CD4-positive, alpha-beta T cell (primary cell): ENCODE data around the gene G3BP2. TPM values are rescaled to one million over a fixed set of nuclear protein-coding genes. Genes with fewer than 3 reads are reported as not detected.
A peak's percentile ranks its signal among the peaks of the same experiment; 100 is the strongest.

Experiments used
- ATAC-seq: fragments of 200-7000 bp; cut with Tn5 transposase; one replicate; pipeline ENCODE4 v1.10.0; 2022; ENCODE audit warnings: mild to moderate bottlenecking; ENCODE audit not compliant: poor library complexity
- CTCF ChIA-PET: fragments of 350-600 bp; sonication (Branson Sonifier 250); formaldehyde crosslinking; loops from one replicate; lab custom pipeline; 2021; ENCODE audit warnings: antibody characterized with exemption, inconsistent platforms; lab: Charles Lee
- POLR2A ChIA-PET: fragments of 350-600 bp; sonication (Branson Sonifier 250); formaldehyde crosslinking; loops from one replicate; lab custom pipeline; 2021; ENCODE audit warnings: antibody characterized with exemption, inconsistent platforms; lab: Charles Lee
- DNase-seq, 14 experiments: peaks; one replicate each; pipeline ENCODE4 v3.0.0-alpha.2; 2013 to 2020; ENCODE audit warnings: mixed read lengths in 2 of 14
- H3K27ac ChIP-seq, 2 donors: one replicate each; pipeline versions ENCODE4 v1.5.1 to v1.7.0; 2013; ENCODE audit warnings: low read length in 2 of 2, low read depth in 1 of 2, mild to moderate bottlenecking in 1 of 2
- H3K27me3 ChIP-seq, 2 experiments: 1 replicate in 1 of 2; 2 replicates in 1 of 2; pipeline versions ENCODE4 v1.6.1 to v1.7.0; 2013; ENCODE audit warnings: low read length in 2 of 2, control low read depth in 1 of 2, mild to moderate bottlenecking in 1 of 2, moderate library complexity in 1 of 2; ENCODE audit not compliant: insufficient read depth in 2 of 2, control insufficient read depth in 1 of 2
- H3K36me3 ChIP-seq: one replicate; pipeline ENCODE4 v1.6.1; 2013; ENCODE audit warnings: low read length, control low read depth; ENCODE audit not compliant: insufficient read depth
- H3K4me1 ChIP-seq: one replicate; pipeline ENCODE4 v1.6.1; 2013; ENCODE audit warnings: low read length, control low read depth; ENCODE audit not compliant: insufficient read depth
- H3K4me3 ChIP-seq: one replicate; pipeline ENCODE4 v1.5.1; 2013; ENCODE audit warnings: mild to moderate bottlenecking, low read length, moderate library complexity
- H3K9me3 ChIP-seq, 2 experiments: 1 replicate in 1 of 2; 2 replicates in 1 of 2; pipeline versions ENCODE4 v1.6.1 to v1.7.0; 2013; ENCODE audit warnings: low read length in 2 of 2, mild to moderate bottlenecking in 2 of 2, control low read depth in 1 of 2, moderate library complexity in 1 of 2; ENCODE audit not compliant: control insufficient read depth in 1 of 2, insufficient read depth in 1 of 2
- H3K27ac Mint-ChIP-seq: one replicate; pipeline ENCODE4 v1.8.0; 2020; ENCODE audit warnings: mixed read lengths
- H3K27me3 Mint-ChIP-seq: one replicate; pipeline ENCODE4 v1.8.0; 2021; ENCODE audit warnings: mixed read lengths
- H3K36me3 Mint-ChIP-seq: one replicate; pipeline ENCODE4 v1.8.0; 2021; ENCODE audit warnings: low read depth, mixed read lengths
- H3K4me1 Mint-ChIP-seq: one replicate; pipeline ENCODE4 v1.8.0; 2021; ENCODE audit warnings: low read depth, mixed read lengths
- H3K4me3 Mint-ChIP-seq: one replicate; pipeline ENCODE4 v1.8.0; 2020; ENCODE audit warnings: mild to moderate bottlenecking, mixed read lengths
- H3K9me3 Mint-ChIP-seq: one replicate; pipeline ENCODE4 v1.8.0; 2020; ENCODE audit warnings: mixed read lengths
- intact Hi-C, 2 experiments: fragments of 100-400 bp; cut with DNase I in 1 of 2; cut with micrococcal nuclease in 1 of 2; formaldehyde crosslinking; loops; one replicate each; pipeline versions ENCODE4 v1.15.1 to v1.9.0; 2023 to 2025; cut with DNase I, micrococcal nuclease
- polyA plus RNA-seq, 2 donors: library from polyadenylated mRNA; unstranded; fragments of 120-200 nt; gene quantifications; one replicate each; pipeline ENCODE4 v1.2.1, GENCODE V29; 2013
- total RNA-seq, 174 experiments: library from RNA in 2 of 174; stranded (reverse) in 2 of 174; gene quantifications; one replicate each; pipeline ENCODE4 v1.2.3 and lab custom pipeline; 2021 to 2026
- TF ChIP-seq, protein P1 (sequence below): fragments of 200-600 bp; IDR thresholded peaks from one replicate; pipeline ENCODE4 v1.8.0; 2022; ENCODE audit warnings: antibody characterized with exemption, mild to moderate bottlenecking

Gene G3BP2
- total RNA-seq (100 to 1,000 TPM; 319 to 322 TPM), total RNA-seq (lab: John Stamatoyannopoulos, UW) (219 to 1,079 (median 317) reads per million in 172 experiments)
- polyA plus RNA-seq (2013, experiment 1 of 2): 95.4 TPM
- 108 TPM for polyA plus RNA-seq (2013, experiment 2 of 2)

DNA sequence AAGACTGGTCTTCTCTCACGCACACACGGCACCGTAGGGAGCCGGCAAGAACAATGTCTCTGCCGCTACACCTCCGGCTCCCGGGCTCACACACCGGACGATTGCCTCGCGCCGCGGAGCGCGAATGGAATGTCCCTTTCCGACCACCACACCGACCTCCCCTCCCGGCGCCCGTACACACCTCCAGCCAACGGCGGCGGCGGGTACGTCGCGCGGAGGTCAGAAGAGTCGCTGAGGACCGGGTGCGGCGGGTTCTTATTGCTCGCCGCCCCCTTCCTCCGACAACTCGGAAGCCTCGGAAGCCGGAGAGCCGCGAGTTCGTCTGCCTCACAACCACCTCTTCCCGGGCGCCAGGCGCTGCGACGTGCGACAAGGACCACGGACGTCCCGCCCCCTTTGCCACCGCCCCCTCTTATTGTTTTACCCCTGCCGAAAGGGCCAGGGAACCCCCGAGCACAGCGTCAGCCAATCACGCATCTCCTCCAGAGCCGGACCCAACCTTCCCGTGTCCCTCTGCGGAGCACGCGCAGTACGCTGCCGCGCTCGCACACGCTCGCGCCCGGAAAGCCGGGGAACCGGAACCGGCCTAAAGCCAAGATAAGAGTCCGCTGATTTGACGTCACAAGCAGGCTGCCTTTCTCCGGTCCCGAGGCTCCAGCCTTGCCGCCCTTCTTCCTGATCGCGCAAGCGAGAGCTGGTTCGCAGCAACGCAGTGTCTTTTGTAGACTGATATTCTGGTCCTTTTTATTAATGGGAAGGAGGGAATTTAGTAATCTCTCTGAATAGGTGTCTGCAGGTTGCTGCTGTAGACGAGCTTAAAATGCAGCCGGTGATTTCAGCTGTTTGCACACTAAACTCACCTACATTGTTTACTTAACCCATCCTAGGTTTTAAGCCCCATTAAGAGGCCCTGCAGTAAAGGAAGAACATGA lies at the start of gene G3BP2:
TSS of gene G3BP2 (minus strand) at position 385 of the 932 bp plus-strand sequence. CDS start 11,386 bp downstream, outside the sequence.
- no peaks in the 10 kb centered on the region for H3K9me3 ChIP-seq
- ChIA-PET CTCF (interaction anchor here (0.8 to 1.6 kb wide), 3 partner anchors 51 to 54 kb away, joined by 3 to 17 read pairs (median 7); partner anchors contain the start of gene USO1), POLR2A (interaction anchor here (0.7 to 10.2 kb wide), 20 partner anchors 8 to 312 kb away, joined by 3 to 175 read pairs (median 4); partner anchors contain the start of genes CDKL2, NAAA, RCHY1 and THAP6)
- H3K4me3 ChIP-seq: peak within 1 kb of the TSS; percentile 83
- intact Hi-C loops: loop anchor here (1.0 to 10.0 kb wide), 10 partner anchors 8 to 474 kb away; partner anchors contain the start of genes CDKL2 (in 2 of the 2), RCHY1 (in 2 of the 2), THAP6 (in 2 of the 2) and NUP54 (in 1 of the 2)
- H3K27me3 ChIP-seq: no peaks in the 10 kb centered on the region
- DNase-seq (peak; percentile 95 to 100 (median 97)), ATAC-seq (peak; percentile 91)
- Mint-ChIP-seq H3K4me3 (peak within 1 kb of the TSS; percentile 97), H3K4me1 (peaks cover 57% of the 10 kb centered on the region), H3K27ac (peak within 1 kb of the TSS; percentile 99), H3K9me3 (no peaks in the 10 kb centered on the region), H3K27me3 (no peaks in the 10 kb centered on the region), H3K36me3 (peaks cover 31% of the 10 kb centered on the region)
- H3K4me1 ChIP-seq: peaks cover 26% of the 10 kb centered on the region
- no peaks in the 10 kb centered on the region for H3K36me3 ChIP-seq
- H3K27ac ChIP-seq: peak within 1 kb of the TSS; percentile 97 to 98
- TF ChIP-seq, protein P1, sequence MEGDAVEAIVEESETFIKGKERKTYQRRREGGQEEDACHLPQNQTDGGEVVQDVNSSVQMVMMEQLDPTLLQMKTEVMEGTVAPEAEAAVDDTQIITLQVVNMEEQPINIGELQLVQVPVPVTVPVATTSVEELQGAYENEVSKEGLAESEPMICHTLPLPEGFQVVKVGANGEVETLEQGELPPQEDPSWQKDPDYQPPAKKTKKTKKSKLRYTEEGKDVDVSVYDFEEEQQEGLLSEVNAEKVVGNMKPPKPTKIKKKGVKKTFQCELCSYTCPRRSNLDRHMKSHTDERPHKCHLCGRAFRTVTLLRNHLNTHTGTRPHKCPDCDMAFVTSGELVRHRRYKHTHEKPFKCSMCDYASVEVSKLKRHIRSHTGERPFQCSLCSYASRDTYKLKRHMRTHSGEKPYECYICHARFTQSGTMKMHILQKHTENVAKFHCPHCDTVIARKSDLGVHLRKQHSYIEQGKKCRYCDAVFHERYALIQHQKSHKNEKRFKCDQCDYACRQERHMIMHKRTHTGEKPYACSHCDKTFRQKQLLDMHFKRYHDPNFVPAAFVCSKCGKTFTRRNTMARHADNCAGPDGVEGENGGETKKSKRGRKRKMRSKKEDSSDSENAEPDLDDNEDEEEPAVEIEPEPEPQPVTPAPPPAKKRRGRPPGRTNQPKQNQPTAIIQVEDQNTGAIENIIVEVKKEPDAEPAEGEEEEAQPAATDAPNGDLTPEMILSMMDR: no peak

DNA sequence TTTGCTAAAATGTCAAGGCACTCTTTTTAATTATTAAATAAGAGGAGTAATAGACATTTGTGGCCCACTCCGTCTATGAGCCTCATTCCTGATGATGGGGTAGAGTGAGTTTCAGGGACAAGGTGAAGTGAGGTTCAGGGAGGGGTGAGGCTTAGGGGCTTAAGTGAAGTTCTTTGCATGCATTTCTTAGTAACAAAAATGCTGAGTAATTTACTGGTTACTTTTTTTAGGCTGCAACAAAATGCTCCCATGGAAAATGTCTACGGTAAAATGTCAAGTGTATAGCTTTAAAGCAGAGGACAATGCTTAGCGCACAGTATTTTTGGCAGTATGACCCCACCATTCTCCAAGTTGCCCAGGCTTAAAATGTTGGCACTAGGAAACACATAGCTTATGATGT lies 49.2 kb upstream of the G3BP2 start:
- Mint-ChIP-seq H3K27me3 (no peaks in the 10 kb centered on the region), H3K27ac (peak overlapping the region; percentile 95), H3K9me3 (no peaks in the 10 kb centered on the region), H3K36me3 (peaks cover 30% of the 10 kb centered on the region), H3K4me3 (no peak overlapping the region), H3K4me1 (peaks cover 54% of the 10 kb centered on the region)
- ATAC-seq (no peak), DNase-seq (no peak)
- no peaks in the 10 kb centered on the region for H3K27me3 ChIP-seq
- intact Hi-C loops: loop anchor here in 1 of 2 experiments (5.0 kb wide), 1 partner anchor 1270 kb away; no protein-coding TSS in a partner anchor
- ChIA-PET CTCF (interaction anchor here (2.1 to 2.8 kb wide), 3 partner anchors 10 to 49 kb away, joined by 9 to 17 read pairs (median 14); partner anchors contain the start of gene G3BP2), POLR2A (interaction anchor here (0.7 to 4.7 kb wide), 5 partner anchors 40 to 208 kb away, joined by 3 to 175 read pairs (median 20); partner anchors contain the start of genes CDKL2, G3BP2, RCHY1 and THAP6)
- H3K9me3 ChIP-seq: no peaks in the 10 kb centered on the region
- no peak overlapping the region for H3K4me3 ChIP-seq
- peak overlapping the region in 1 of 2 donors; percentile 72 for H3K27ac ChIP-seq
- peaks cover 4% of the 10 kb centered on the region for H3K36me3 ChIP-seq
- H3K4me1 ChIP-seq: peaks cover 27% of the 10 kb centered on the region
- TF ChIP-seq, protein P1: no peak

GRCh38 chr4:75718529-75718928 lies 45.3 kb upstream of the G3BP2 start:
- ChIA-PET CTCF (no interaction called here), POLR2A (no interaction called here)
- Histone ChIP-seq H3K27ac (no peak overlapping the region), H3K4me3 (no peak overlapping the region), H3K4me1 (peaks cover 10% of the 10 kb centered on the region), H3K27me3 (no peaks in the 10 kb centered on the region), H3K9me3 (no peaks in the 10 kb centered on the region), H3K36me3 (peaks cover 4% of the 10 kb centered on the region)
- intact Hi-C loops: no loop called here
- ATAC-seq (no peak), DNase-seq (no peak)
- TF ChIP-seq, protein P1: no peak
- Mint-ChIP-seq H3K27ac (no peak overlapping the region), H3K4me1 (peaks cover 20% of the 10 kb centered on the region), H3K9me3 (no peaks in the 10 kb centered on the region), H3K27me3 (no peaks in the 10 kb centered on the region), H3K4me3 (no peak overlapping the region), H3K36me3 (peaks cover 5% of the 10 kb centered on the region)
